GM12878 (cell line): ENCODE results near the gene SOX9. TPM values are rescaled to one million over a fixed set of nuclear protein-coding genes. Genes with fewer than 3 reads are reported as not detected.

ENCODE experiments used
- ATAC-seq: fragments of 200-7000 bp; cut with Tn5 transposase; 3 replicates; pipeline ENCODE4 v1.9.1; 2020; ENCODE audit warnings: mild to moderate bottlenecking, moderate library complexity
- BruUV-seq: library from RNA; stranded (reverse); fragments of 400-500 nt; replicated peaks from 2 replicates; lab custom pipeline; 2021; lab: Mats Ljungman, UMichigan
- CTCF ChIA-PET: fragments of 300-600 bp; sonication (Branson Sonifier 250); formaldehyde crosslinking; extraction: SDS; loops from one replicate; lab custom pipeline; 2021; ENCODE audit warnings: inconsistent platforms; lab: Yijun Ruan, JAX
- POLR2A ChIA-PET: fragments of 350-600 bp; formaldehyde crosslinking; extraction: SDS; loops from one replicate; lab custom pipeline; 2021; ENCODE audit warnings: inconsistent platforms; lab: Charles Lee
- RAD21 ChIA-PET: fragments of 300-600 bp; sonication (Branson Sonifier 250); formaldehyde crosslinking; loops from one replicate; lab custom pipeline; 2023; ENCODE audit warnings: antibody characterized with exemption; ENCODE audit not compliant: unreplicated experiment; lab: Charles Lee
- SMC1A ChIA-PET: fragments of 300-600 bp; sonication (Branson Sonifier 250); formaldehyde crosslinking; loops from one replicate; lab custom pipeline; 2023; ENCODE audit not compliant: unreplicated experiment, uncharacterized antibody; lab: Charles Lee
- DNase-seq: peaks from one replicate; pipeline ENCODE4 v3.0.0-alpha.2; 2011; ENCODE audit warnings: low read depth, low spot score
- FAIRE-seq: peaks from 3 replicates; lab custom pipeline; 2011; peaks lifted over from hg19 to GRCh38; lab: Jason Lieb, UNC
- H2AFZ ChIP-seq: 2 replicates; pipeline ENCODE4 v1.6.0; 2011; ENCODE audit warnings: low read depth, low read length, control low read depth; ENCODE audit not compliant: control insufficient read depth
- H3K27ac ChIP-seq: 2 replicates; pipeline ENCODE4 v1.5.1; 2011; ENCODE audit warnings: control low read depth; ENCODE audit not compliant: control insufficient read depth, insufficient read depth
- H3K27me3 ChIP-seq, 2 experiments: replicated peaks in 1 of 2; 2 replicates each; pipeline versions ENCODE4 v1.6.0 to v1.6.1; 2011; ENCODE audit warnings: low read length in 1 of 2; ENCODE audit not compliant: control insufficient read depth in 2 of 2, insufficient read depth in 2 of 2
- H3K36me3 ChIP-seq, 2 experiments: 2 replicates each; pipeline ENCODE4 v1.5.1; 2011; ENCODE audit warnings: low read length in 1 of 2; ENCODE audit not compliant: control insufficient read depth in 2 of 2, insufficient read depth in 2 of 2
- H3K4me1 ChIP-seq: 2 replicates; pipeline ENCODE4 v1.6.1; 2011; ENCODE audit warnings: mild to moderate bottlenecking, low read length, moderate library complexity, mixed read lengths; ENCODE audit not compliant: control insufficient read depth, insufficient read depth
- H3K4me2 ChIP-seq: 2 replicates; pipeline ENCODE4 v1.6.0; 2011; ENCODE audit warnings: control low read depth; ENCODE audit not compliant: control insufficient read depth, insufficient read depth
- H3K4me3 ChIP-seq: fragments of 200-600 bp; sonication (generic); 2 replicates; pipeline ENCODE4 v1.5.1; 2016
- H3K79me2 ChIP-seq: 2 replicates; pipeline ENCODE4 v1.6.0; 2011; ENCODE audit warnings: low read length; ENCODE audit not compliant: control insufficient read depth, insufficient read depth
- H3K9ac ChIP-seq: 2 replicates; pipeline ENCODE4 v1.8.0; 2011; ENCODE audit warnings: low read length, control low read depth, mixed read lengths; ENCODE audit not compliant: control insufficient read depth, insufficient read depth
- H3K9me3 ChIP-seq: replicated peaks from 3 replicates; pipeline ENCODE4 v1.5.1; 2011; ENCODE audit warnings: mild to moderate bottlenecking, low read length; ENCODE audit not compliant: control insufficient read depth, insufficient read depth
- H4K20me1 ChIP-seq: 2 replicates; pipeline ENCODE4 v1.6.0; 2011; ENCODE audit not compliant: control insufficient read depth, insufficient read depth
- BACH1 ChIP-seq: fragments of 450-650 bp; IDR thresholded peaks from 2 replicates; pipeline ENCODE4 v1.6.1; 2017; ENCODE audit warnings: mild to moderate bottlenecking, borderline replicate concordance
- BHLHE40 ChIP-seq, 2 experiments: fragments of 450-650 bp in 1 of 2; IDR thresholded peaks; 2 replicates each; pipeline ENCODE4 v1.6.1; 2011 to 2017; ENCODE audit warnings: low read depth in 2 of 2, borderline replicate concordance in 1 of 2, improper control_type of control experiment in 1 of 2, low read length in 1 of 2, mild to moderate bottlenecking in 1 of 2
- BRCA1 ChIP-seq: IDR thresholded peaks from 2 replicates; pipeline ENCODE4 v1.6.1; 2011; ENCODE audit warnings: low read depth, low read length, improper control_type of control experiment
- DPF2 ChIP-seq: fragments of 450-650 bp; IDR thresholded peaks from 2 replicates; pipeline ENCODE4 v1.6.1; 2017; ENCODE audit warnings: mild to moderate bottlenecking
- HDGF ChIP-seq: fragments of 450-650 bp; IDR thresholded peaks from 2 replicates; pipeline ENCODE4 v1.6.1; 2016; ENCODE audit warnings: antibody characterized with exemption
- IKZF1 ChIP-seq: fragments of 450-650 bp; conservative IDR thresholded peaks from 2 replicates; pipeline ENCODE4 v1.6.1; 2017; ENCODE audit warnings: antibody characterized with exemption, mild to moderate bottlenecking
- LARP7 ChIP-seq: fragments of 450-650 bp; IDR thresholded peaks from 2 replicates; pipeline ENCODE4 v1.6.1; 2017; ENCODE audit warnings: mild to moderate bottlenecking
- NR2F1 ChIP-seq: fragments of 450-650 bp; conservative IDR thresholded peaks from 2 replicates; pipeline ENCODE4 v1.6.1; 2017; ENCODE audit warnings: mild to moderate bottlenecking
- POLR2A ChIP-seq: IDR thresholded peaks from 2 replicates; pipeline ENCODE4 v1.6.1; 2011; ENCODE audit warnings: low read depth, mild to moderate bottlenecking, low read length
- RAD21 ChIP-seq: IDR thresholded peaks from 2 replicates; pipeline ENCODE4 v1.6.1; 2011; ENCODE audit warnings: mild to moderate bottlenecking, low read depth, low read length, moderate library complexity; ENCODE audit not compliant: insufficient read depth
- SP1 ChIP-seq: IDR thresholded peaks from one replicate; pipeline ENCODE4 v1.6.1; 2011; ENCODE audit warnings: low read depth, low read length
- SPI1 ChIP-seq: IDR thresholded peaks from 2 replicates; pipeline ENCODE4 v1.6.1; 2011; ENCODE audit warnings: low read depth, mild to moderate bottlenecking, low read length, moderate library complexity, borderline replicate concordance; ENCODE audit not compliant: insufficient read depth
- TCF12 ChIP-seq: IDR thresholded peaks from 2 replicates; pipeline ENCODE4 v1.6.1; 2011; ENCODE audit warnings: low read depth, mild to moderate bottlenecking, low read length
- YY1 ChIP-seq: IDR thresholded peaks from 2 replicates; pipeline ENCODE4 v1.6.1; 2011; ENCODE audit warnings: low read depth, mild to moderate bottlenecking, low read length
- WGBS: methylation state at CpG from one replicate; pipeline ENCODE4 v1.1.6; 2016; ENCODE audit warnings: low lambda C conversion rate; ENCODE audit not compliant: insufficient replicate concordance, insufficient coverage; ENCODE audit errors: missing lambda C conversion rate; 5-methylcytosine and 5-hydroxymethylcytosine counted together
- in situ Hi-C: fragments of 300-500 bp; cut with MboI; formaldehyde crosslinking; loops from 9 replicates; pipeline ENCODE4 v1.14.3; 2018; ENCODE audit warnings: mixed read lengths
- intact Hi-C: fragments of 100-400 bp; cut with micrococcal nuclease; formaldehyde crosslinking; loops from one replicate; pipeline ENCODE4 v1.14.2; 2022; ENCODE audit not compliant: unreplicated experiment
- polyA plus RNA-seq, 11 experiments: library from polyadenylated mRNA; depleted of rRNA in 4 of 11; unstranded in 6 of 11; stranded (reverse) in 5 of 11; fragments of >200 nt; fragmentation: Nextera tagmentation in 4 of 11; fragmentation: Illumina TruSeq in 1 of 11; extraction: Ambion mirVana in 4 of 11; extraction: Trizol in 1 of 11; gene quantifications; 1 replicate in 1 of 11; 2 replicates in 10 of 11; pipeline versions ENCODE4 v1.2.1 to v1.2.3, GENCODE V29; 2011 to 2016; ENCODE audit warnings: inconsistent platforms in 2 of 11, missing spikeins in 2 of 11, low read depth in 1 of 11
- total RNA-seq, 4 experiments: library from RNA; depleted of rRNA in 3 of 4; stranded (reverse); fragments of >200 nt in 3 of 4; fragmentation: Illumina TruSeq in 1 of 4; extraction: Trizol in 1 of 4; gene quantifications; 2 replicates each; pipeline versions ENCODE4 v1.2.1 to v1.2.3, GENCODE V29; 2013 to 2021
- TF ChIP-seq, protein P1 (sequence below): fragments of 450-650 bp; conservative IDR thresholded peaks from 2 replicates; pipeline ENCODE4 v1.6.1; 2017; ENCODE audit warnings: mild to moderate bottlenecking, moderate library complexity

The SOX9 gene
- total and polyA plus RNA-seq, 10 of the 15 experiments (the other 5 are each of a cell fraction or from before 2014, with no cell fraction given) = 1.2 to 19.0 (median 5.5) TPM

DNA sequence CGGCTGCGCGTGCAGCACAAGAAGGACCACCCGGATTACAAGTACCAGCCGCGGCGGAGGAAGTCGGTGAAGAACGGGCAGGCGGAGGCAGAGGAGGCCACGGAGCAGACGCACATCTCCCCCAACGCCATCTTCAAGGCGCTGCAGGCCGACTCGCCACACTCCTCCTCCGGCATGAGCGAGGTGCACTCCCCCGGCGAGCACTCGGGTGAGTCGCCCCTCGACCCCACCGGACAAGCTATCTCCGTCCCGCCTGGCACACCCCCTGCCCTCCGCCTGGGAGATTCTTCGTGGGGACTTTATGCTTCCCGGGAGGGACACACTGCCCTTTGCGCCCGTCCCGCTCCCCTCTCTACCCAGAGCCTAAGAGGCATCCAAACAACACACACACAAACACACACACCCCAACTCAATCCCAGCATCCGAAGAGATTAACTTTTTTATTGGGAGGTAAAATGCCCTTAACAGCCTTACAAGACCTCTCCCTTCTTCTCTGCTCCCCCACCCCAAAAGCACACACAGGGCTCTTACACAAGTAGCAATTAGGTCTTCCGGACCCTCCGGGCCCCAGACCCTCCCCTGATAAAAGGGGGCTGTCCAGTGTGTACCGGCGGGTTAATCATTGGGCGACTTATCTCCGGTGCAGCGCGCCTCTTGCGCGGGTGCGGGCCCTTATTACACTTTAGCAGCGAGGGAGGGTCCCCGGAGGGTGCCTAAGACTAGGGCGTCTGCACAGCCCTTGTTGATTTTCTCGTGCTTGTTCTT is 2.1 kb downstream of the SOX9 start:
- Histone ChIP-seq H3K36me3 (peaks cover 3 to 5% of the 10 kb centered on the region in 2 experiments; a peak in 3 of 4 replicates), H2AFZ (no peak overlapping the region), H3K9me3 (no peaks in the 10 kb centered on the region), H3K4me2 (peak overlapping the region; percentile 62), H3K4me1 (peaks cover 5% of the 10 kb centered on the region), H3K9ac (peak overlapping the region; percentile 47; the same call in 1 of the 2 replicates), H3K79me2 (peaks cover 25% of the 10 kb centered on the region), H3K27me3 (peaks cover 3 to 10% of the 10 kb centered on the region in 2 experiments; a peak in 2 of 4 replicates), H4K20me1 (no peaks in the 10 kb centered on the region), H3K27ac (no peak overlapping the region), H3K4me3 (peak overlapping the region; percentile 84)
- ChIA-PET CTCF (interaction anchor here (4.7 kb wide), 1 partner anchor 416 kb away, joined by 27 read pairs; no protein-coding TSS in a partner anchor), SMC1A (interaction anchor here (3.0 kb wide), 1 partner anchor 303 kb away, joined by 9 read pairs; no protein-coding TSS in a partner anchor), POLR2A (interaction anchor here (1.0 kb wide), 1 partner anchor 300 kb away, joined by 3 read pairs; no protein-coding TSS in a partner anchor), RAD21 (interaction anchor here (1.0 to 4.7 kb wide), 5 partner anchors 93 to 417 kb away, joined by 3 to 64 read pairs (median 21); no protein-coding TSS in a partner anchor)
- TSS peak; percentile 34 for BruUV-seq
- FAIRE-seq (no peak), DNase-seq (no peak), ATAC-seq (peak; percentile 36)
- in situ Hi-C loops (loop anchor here (10.0 kb wide), 2 partner anchors 302 to 392 kb away; no protein-coding TSS in a partner anchor), intact Hi-C loops (loop anchor here (5.0 kb wide), 2 partner anchors 284 to 394 kb away; no protein-coding TSS in a partner anchor)
- TF ChIP-seq NR2F1 (peak; percentile 56; the same call in 1 of the 2 replicates), HDGF (peak; percentile 83; the same call in 1 of the 2 replicates), SP1 (no peak), DPF2 (0 out of 2 replicates have a peak, but pooled peaks have one; percentile 12), POLR2A (peak; percentile 32; the same call in 1 of the 2 replicates), SPI1 (0 out of 2 replicates have a peak, but pooled peaks have one; percentile 29), BACH1 (0 out of 2 replicates have a peak, but pooled peaks have one; percentile 26), TCF12 (no peak), RAD21 (no peak), YY1 (peak; percentile 50; the same call in 1 of the 2 replicates), LARP7 (peak; percentile 76; the same call in 1 of the 2 replicates), BHLHE40 (IDR thresholded peaks at IDR 0.05; ENCODE audit: borderline replicate concordance in 1 of 2, low read depth in 2 of 2, low read length in 1 of 2) (peak in 1 of 2 experiments; percentile 47; a peak in 1 of 4 replicates), IKZF1 (0 out of 2 replicates have a peak, but pooled peaks have one; percentile 16), BRCA1 (no peak)
- TF ChIP-seq, protein P1, sequence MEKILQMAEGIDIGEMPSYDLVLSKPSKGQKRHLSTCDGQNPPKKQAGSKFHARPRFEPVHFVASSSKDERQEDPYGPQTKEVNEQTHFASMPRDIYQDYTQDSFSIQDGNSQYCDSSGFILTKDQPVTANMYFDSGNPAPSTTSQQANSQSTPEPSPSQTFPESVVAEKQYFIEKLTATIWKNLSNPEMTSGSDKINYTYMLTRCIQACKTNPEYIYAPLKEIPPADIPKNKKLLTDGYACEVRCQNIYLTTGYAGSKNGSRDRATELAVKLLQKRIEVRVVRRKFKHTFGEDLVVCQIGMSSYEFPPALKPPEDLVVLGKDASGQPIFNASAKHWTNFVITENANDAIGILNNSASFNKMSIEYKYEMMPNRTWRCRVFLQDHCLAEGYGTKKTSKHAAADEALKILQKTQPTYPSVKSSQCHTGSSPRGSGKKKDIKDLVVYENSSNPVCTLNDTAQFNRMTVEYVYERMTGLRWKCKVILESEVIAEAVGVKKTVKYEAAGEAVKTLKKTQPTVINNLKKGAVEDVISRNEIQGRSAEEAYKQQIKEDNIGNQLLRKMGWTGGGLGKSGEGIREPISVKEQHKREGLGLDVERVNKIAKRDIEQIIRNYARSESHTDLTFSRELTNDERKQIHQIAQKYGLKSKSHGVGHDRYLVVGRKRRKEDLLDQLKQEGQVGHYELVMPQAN = 0 out of 2 replicates have a peak, but pooled peaks have one; percentile 42
- 26% methylated on average over 44 of the region's 48 CpGs for WGBS
